Neural progenitor cell (in vitro differentiated cells): ENCODE data around the gene MOB2.

Experiments
- CTCF ChIP-seq: fragments of 200-600 bp; sonication (generic); IDR thresholded peaks from 2 replicates; pipeline ENCODE4 v1.5.1; 2017; ENCODE audit warnings: antibody characterized with exemption, mild to moderate bottlenecking
- EZH2 ChIP-seq: fragments of 200-600 bp; sonication (generic); IDR thresholded peaks from 2 replicates; pipeline ENCODE4 v1.6.1; 2017; ENCODE audit warnings: antibody characterized with exemption, mild to moderate bottlenecking, moderate library complexity
- EZH2phosphoT487 ChIP-seq: fragments of 200-600 bp; sonication (generic); IDR thresholded peaks from 2 replicates; pipeline ENCODE4 v1.6.1; 2017; ENCODE audit warnings: antibody characterized with exemption

- no peak for TF ChIP-seq CTCF
- no peak for TF ChIP-seq EZH2
- TF ChIP-seq EZH2phosphoT487: no peak
These were observed 34.7 kb downstream of the MOB2 start for GRCh38 chr11:1451781-1452470.
